ENCODE measurements around the gene KIF21B. TPM values are rescaled to one million over a fixed set of nuclear protein-coding genes. Genes with fewer than 3 reads are reported as not detected.

The KIF21B gene
- total RNA-seq, 3 donors from 2014 or later = 24.2 to 36.3 (median 30.3) TPM

DNA sequence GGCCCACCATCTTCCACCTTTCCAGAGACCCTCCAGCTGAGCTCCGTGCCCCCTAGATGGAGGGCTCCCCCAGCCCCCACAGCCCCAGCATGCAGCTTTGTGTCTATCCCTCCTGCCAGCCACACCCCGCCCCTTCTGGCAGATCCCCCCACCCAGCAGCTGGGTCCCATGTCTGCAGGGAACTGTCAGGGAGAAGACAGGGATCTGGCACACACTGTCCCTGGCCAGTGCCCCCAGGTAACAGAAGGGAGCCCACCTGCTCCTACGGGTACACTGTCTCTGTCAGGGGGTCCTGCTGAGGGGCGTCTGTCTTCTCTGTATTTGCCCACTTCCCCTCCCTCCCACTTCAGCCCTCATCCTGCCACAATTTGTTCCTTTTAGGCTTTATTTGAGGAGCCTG, 11.2 kb upstream of the KIF21B start:
- H3K36me3 Mint-ChIP-seq (ENCODE audit: insufficient read depth) = no peaks in the 10 kb centered on the region
- ATAC-seq (no peak), DNase-seq (no peak)
- H3K4me1 Mint-ChIP-seq (ENCODE audit: low read depth) = no peaks in the 10 kb centered on the region
- H3K27me3 Mint-ChIP-seq (ENCODE audit: low read depth) = no peaks in the 10 kb centered on the region
- H3K4me3 Mint-ChIP-seq = no peak overlapping the region
- H3K9me3 Mint-ChIP-seq = no peaks in the 10 kb centered on the region

GRCh38 chr1:201032408-201032807, 8.9 kb upstream of the KIF21B start:
- DNase-seq (no peak), ATAC-seq (no peak)
- Mint-ChIP-seq H3K4me1 (ENCODE audit: low read depth) (no peaks in the 10 kb centered on the region), H3K9me3 (no peaks in the 10 kb centered on the region), H3K36me3 (ENCODE audit: insufficient read depth) (no peaks in the 10 kb centered on the region), H3K4me3 (no peak overlapping the region), H3K27me3 (ENCODE audit: low read depth) (no peaks in the 10 kb centered on the region)

- Mint-ChIP-seq H3K36me3 (ENCODE audit: insufficient read depth) (no peaks in the 10 kb centered on the region), H3K4me1 (ENCODE audit: low read depth) (peaks cover 25% of the 10 kb centered on the region), H3K9me3 (no peaks in the 10 kb centered on the region), H3K4me3 (no peak overlapping the region), H3K27me3 (ENCODE audit: low read depth) (no peaks in the 10 kb centered on the region)
- DNase-seq (no peak), ATAC-seq (no peak)
Measured at GRCh38 chr1:201028461-201028889, 5.0 kb upstream of the KIF21B start.

DNA sequence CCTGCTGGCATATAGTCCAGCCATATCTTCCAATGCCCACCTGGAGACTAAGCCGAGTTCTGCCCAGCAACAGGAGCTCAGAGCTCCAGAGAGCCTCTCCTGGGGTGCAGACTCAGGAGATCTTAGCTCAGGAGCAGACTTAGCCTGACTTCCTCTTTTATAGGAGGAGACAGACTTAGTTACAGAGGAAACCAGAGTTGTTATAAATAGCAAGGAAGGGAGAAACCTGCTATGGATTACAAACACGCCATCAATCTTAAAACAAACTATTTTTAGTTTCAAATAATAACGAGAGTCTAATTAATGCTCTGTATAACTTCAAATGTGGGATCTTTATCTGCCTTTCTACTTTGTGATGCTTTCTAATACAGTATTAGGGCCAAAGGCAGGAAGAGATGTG, 3.3 kb upstream of the KIF21B start:
- DNase-seq (no peak), ATAC-seq (no peak)
- Mint-ChIP-seq H3K27me3 (ENCODE audit: low read depth) (no peaks in the 10 kb centered on the region), H3K9me3 (no peaks in the 10 kb centered on the region), H3K36me3 (ENCODE audit: insufficient read depth) (no peaks in the 10 kb centered on the region), H3K4me3 (no peak overlapping the region), H3K4me1 (ENCODE audit: low read depth) (peaks cover 35% of the 10 kb centered on the region)

GRCh38 chr1:201026234-201026633, 2.7 kb upstream of the KIF21B start:
- peaks cover 41% of the 10 kb centered on the region for H3K4me1 Mint-ChIP-seq (ENCODE audit: low read depth)

GRCh38 chr1:201025571-201026002, 2.1 kb upstream of the KIF21B start:
- no peaks in the 10 kb centered on the region for H3K36me3 Mint-ChIP-seq (ENCODE audit: insufficient read depth)
- peaks cover 46% of the 10 kb centered on the region for H3K4me1 Mint-ChIP-seq (ENCODE audit: low read depth)
- no peaks in the 10 kb centered on the region for H3K27me3 Mint-ChIP-seq (ENCODE audit: low read depth)
- H3K4me3 Mint-ChIP-seq = no peak overlapping the region
- ATAC-seq (no peak), DNase-seq (no peak)
- no peaks in the 10 kb centered on the region for H3K9me3 Mint-ChIP-seq

More at GRCh38 chr1:201026234-201026633, 2.7 kb upstream of the KIF21B start:
- DNase-seq (no peak), ATAC-seq (no peak)
- Mint-ChIP-seq H3K9me3 (no peaks in the 10 kb centered on the region), H3K36me3 (ENCODE audit: insufficient read depth) (no peaks in the 10 kb centered on the region), H3K4me3 (no peak overlapping the region), H3K27me3 (ENCODE audit: low read depth) (no peaks in the 10 kb centered on the region)

- Mint-ChIP-seq H3K27me3 (ENCODE audit: low read depth) (no peaks in the 10 kb centered on the region), H3K9me3 (no peaks in the 10 kb centered on the region), H3K4me3 (peak overlapping the region; percentile 33), H3K36me3 (ENCODE audit: insufficient read depth) (no peaks in the 10 kb centered on the region), H3K4me1 (ENCODE audit: low read depth) (peaks cover 56% of the 10 kb centered on the region)
- ATAC-seq (no peak), DNase-seq (no peak)
Measured at GRCh38 chr1:201024625-201024998, 1.1 kb upstream of the KIF21B start.

- peaks cover 61% of the 10 kb centered on the region for H3K4me1 Mint-ChIP-seq (ENCODE audit: low read depth)
- no peak for ATAC-seq
- peak overlapping the region; percentile 33 for H3K4me3 Mint-ChIP-seq
- H3K27me3 Mint-ChIP-seq (ENCODE audit: low read depth) = no peaks in the 10 kb centered on the region
- peaks cover 3% of the 10 kb centered on the region for H3K36me3 Mint-ChIP-seq (ENCODE audit: insufficient read depth)
- DNase-seq = no peak
- no peaks in the 10 kb centered on the region for H3K9me3 Mint-ChIP-seq
Measured at GRCh38 chr1:201023920-201024624, 558 bp upstream of the KIF21B start.

DNA sequence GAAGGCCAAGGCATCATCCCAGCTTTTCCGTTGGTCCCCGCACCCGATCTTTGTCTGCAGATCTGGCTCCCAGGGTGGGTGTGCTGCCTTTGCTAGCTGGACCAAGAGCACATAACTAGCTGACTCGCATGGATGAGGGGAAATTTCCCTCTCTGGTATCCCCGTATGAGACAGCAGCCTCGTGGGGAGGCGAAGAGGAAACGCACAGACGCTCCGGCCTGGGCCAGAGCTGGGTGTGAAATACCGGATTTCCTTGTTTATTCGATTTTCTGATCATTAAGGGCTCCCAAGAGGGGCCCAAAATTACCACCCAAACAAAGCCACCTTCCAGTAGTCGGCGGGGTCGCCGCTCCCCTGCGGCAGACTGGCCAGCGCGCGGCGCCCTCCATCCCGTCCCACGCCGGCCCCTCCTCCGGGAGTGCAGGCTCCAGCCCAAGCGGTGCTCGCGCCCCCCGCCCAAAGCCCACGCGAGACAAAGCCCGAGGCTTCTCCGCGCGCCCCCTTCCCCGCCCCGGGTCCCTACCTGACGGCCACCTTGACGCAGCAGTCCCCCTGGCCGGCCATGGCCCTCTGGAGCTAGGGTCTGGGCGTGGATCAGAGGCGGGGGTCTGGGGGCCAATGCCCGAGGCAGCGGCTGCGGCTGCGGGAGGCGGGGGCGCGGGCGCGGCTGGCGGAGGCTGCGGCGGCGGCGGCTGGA, 546 bp downstream of the KIF21B start:
- Mint-ChIP-seq H3K4me3 (peak overlapping the region; percentile 96), H3K36me3 (ENCODE audit: insufficient read depth) (peaks cover 7% of the 10 kb centered on the region), H3K9me3 (no peaks in the 10 kb centered on the region), H3K27me3 (ENCODE audit: low read depth) (no peaks in the 10 kb centered on the region), H3K4me1 (ENCODE audit: low read depth) (peaks cover 71% of the 10 kb centered on the region)
- no peak for DNase-seq
- peak; percentile 6 to 13 for ATAC-seq

DNA sequence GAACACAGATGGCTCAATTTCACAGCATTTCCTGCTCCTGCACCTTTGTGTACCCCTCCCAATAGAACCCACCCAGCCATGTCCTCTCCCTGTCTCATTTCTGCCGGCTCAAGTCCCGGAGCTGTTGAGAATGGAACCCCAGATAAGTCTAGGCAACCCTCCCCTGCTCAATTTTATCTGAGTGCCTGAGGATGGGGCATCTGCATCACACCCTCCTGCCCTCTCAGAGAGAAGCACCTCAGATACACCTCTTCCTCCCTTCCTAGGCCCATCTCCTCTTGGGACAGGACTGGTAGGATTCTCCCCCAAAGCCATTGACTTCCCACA, 1.1 kb downstream of the KIF21B start:
- H3K4me3 Mint-ChIP-seq = peak overlapping the region; percentile 96
- no peaks in the 10 kb centered on the region for H3K9me3 Mint-ChIP-seq
- DNase-seq (no peak), ATAC-seq (no peak)
- peaks cover 76% of the 10 kb centered on the region for H3K4me1 Mint-ChIP-seq (ENCODE audit: low read depth)
- no peaks in the 10 kb centered on the region for H3K27me3 Mint-ChIP-seq (ENCODE audit: low read depth)
- H3K36me3 Mint-ChIP-seq (ENCODE audit: insufficient read depth) = peaks cover 7% of the 10 kb centered on the region

DNA sequence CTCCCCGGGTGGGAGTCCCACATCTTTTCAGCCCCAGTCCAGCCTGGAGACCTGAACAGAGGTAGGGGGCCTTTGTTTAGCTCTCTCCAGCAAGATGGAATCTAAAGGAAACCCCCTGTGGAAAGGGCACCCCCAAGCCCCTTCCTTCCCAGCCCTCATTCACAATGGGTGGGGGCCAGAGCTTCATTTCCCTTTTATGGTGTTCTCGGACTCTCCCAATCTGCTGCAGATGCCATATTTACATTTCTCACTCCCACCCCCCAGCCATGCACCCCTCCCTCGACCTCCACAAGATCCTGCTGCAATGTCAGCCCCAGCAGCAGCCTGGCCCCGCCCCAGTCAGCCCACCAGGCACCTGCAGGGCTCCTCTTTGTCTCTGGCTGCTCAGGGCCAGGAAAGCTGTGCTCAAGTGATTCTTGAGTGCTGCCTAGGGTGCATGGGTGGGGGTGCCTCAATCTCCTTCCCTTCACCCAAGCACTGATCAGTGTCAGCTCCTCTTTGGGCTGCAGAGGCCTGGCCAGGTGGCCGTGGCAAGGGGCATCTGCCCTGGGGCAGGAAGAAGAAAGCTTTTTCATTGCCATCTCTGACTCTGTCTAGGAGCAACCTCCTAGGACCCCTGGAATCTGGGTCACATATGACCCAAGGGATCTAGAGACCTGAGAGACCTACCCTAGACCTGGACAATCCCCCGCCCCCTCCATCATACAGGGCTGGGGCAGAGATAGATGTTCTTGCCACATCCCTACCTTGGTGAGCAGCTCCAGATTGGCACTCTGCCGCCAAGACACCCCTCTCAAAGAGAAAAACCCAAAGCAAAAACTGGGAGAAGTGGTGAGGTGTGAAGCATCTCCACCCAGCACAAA, 1.7 kb downstream of the KIF21B start:
- H3K27me3 Mint-ChIP-seq (ENCODE audit: low read depth) = no peaks in the 10 kb centered on the region
- no peak for DNase-seq
- H3K4me3 Mint-ChIP-seq = peak overlapping the region; percentile 96
- ATAC-seq = no peak
- peaks cover 80% of the 10 kb centered on the region for H3K4me1 Mint-ChIP-seq (ENCODE audit: low read depth)
- no peaks in the 10 kb centered on the region for H3K9me3 Mint-ChIP-seq
- peaks cover 7% of the 10 kb centered on the region for H3K36me3 Mint-ChIP-seq (ENCODE audit: insufficient read depth)

- DNase-seq (peak; percentile 32), ATAC-seq (no peak)
- peaks cover 7% of the 10 kb centered on the region for H3K36me3 Mint-ChIP-seq (ENCODE audit: insufficient read depth)
- H3K9me3 Mint-ChIP-seq = no peaks in the 10 kb centered on the region
- H3K4me1 Mint-ChIP-seq (ENCODE audit: low read depth) = peaks cover 80% of the 10 kb centered on the region
- H3K27me3 Mint-ChIP-seq (ENCODE audit: low read depth) = no peaks in the 10 kb centered on the region
- peak overlapping the region; percentile 96 for H3K4me3 Mint-ChIP-seq
Measured at GRCh38 chr1:201020721-201021629, 2.5 kb downstream of the KIF21B start.

- ATAC-seq = no peak
- H3K36me3 Mint-ChIP-seq (ENCODE audit: insufficient read depth) = peaks cover 7% of the 10 kb centered on the region
- H3K9me3 Mint-ChIP-seq = no peaks in the 10 kb centered on the region
- peaks cover 79% of the 10 kb centered on the region for H3K4me1 Mint-ChIP-seq (ENCODE audit: low read depth)
- DNase-seq = no peak
- peak overlapping the region; percentile 96 for H3K4me3 Mint-ChIP-seq
- H3K27me3 Mint-ChIP-seq (ENCODE audit: low read depth) = no peaks in the 10 kb centered on the region
Measured at GRCh38 chr1:201020040-201020591, 3.4 kb downstream of the KIF21B start.
